Measurements from ENCODE around the gene EPS8L1. TPM values are rescaled to one million over a fixed set of nuclear protein-coding genes. Genes with fewer than 3 reads are reported as not detected.

Gene EPS8L1
- polyA plus RNA-seq, 1 donor (not counting 4 experiments of a cell fraction or from before 2014, with no cell fraction given) = 26.0 TPM

DNA sequence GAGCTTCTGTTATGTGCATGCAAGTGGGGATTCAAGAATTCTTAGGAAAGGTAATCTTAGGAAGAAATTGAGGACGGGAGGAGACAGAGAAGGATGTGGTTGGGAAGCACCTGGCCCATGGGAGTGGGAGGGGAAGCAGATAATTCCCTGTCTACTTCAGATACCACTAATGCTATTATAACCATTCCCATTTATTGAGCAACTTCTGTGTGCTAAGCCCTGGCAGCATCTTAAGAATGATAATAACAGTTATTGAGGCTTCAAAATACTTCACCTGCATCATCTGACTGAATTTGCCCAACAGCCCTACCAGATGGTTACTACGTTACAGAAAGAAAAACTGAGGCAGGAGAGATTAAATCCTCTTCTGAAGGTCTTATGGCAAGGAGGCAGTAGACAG, 1.4 kb downstream of the EPS8L1 start:
- H3K4me1 ChIP-seq (ENCODE audit: control insufficient read depth, extremely low read depth, insufficient read depth, low read length) = peaks cover 20% of the 10 kb centered on the region
- dilution Hi-C loops (cut with MboI; ENCODE audit: extremely low pct_ligation_motif_present, low sequenced_read_pairs) = no loop called here
- H3K36me3 ChIP-seq (ENCODE audit: control insufficient read depth in 2 of 2, extremely low read depth in 1 of 2, insufficient read depth in 2 of 2, low read length in 2 of 2) = peaks cover 0 to 4% of the 10 kb centered on the region in 2 experiments
- H3K9me1 ChIP-seq (ENCODE audit: control insufficient read depth, extremely low read depth, insufficient read depth, low read length) = no peaks in the 10 kb centered on the region
- TF ChIP-seq EZH2 (IDR thresholded peaks at IDR 0.05; ENCODE audit: low read length) = no peak
- TF ChIP-seq, protein P1, sequence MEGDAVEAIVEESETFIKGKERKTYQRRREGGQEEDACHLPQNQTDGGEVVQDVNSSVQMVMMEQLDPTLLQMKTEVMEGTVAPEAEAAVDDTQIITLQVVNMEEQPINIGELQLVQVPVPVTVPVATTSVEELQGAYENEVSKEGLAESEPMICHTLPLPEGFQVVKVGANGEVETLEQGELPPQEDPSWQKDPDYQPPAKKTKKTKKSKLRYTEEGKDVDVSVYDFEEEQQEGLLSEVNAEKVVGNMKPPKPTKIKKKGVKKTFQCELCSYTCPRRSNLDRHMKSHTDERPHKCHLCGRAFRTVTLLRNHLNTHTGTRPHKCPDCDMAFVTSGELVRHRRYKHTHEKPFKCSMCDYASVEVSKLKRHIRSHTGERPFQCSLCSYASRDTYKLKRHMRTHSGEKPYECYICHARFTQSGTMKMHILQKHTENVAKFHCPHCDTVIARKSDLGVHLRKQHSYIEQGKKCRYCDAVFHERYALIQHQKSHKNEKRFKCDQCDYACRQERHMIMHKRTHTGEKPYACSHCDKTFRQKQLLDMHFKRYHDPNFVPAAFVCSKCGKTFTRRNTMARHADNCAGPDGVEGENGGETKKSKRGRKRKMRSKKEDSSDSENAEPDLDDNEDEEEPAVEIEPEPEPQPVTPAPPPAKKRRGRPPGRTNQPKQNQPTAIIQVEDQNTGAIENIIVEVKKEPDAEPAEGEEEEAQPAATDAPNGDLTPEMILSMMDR (optimal IDR thresholded peaks at IDR 0.05 in 1 of 3, IDR thresholded peaks at IDR 0.05 in 1 of 3, conservative IDR thresholded peaks at IDR 0.05 in 1 of 3; ENCODE audit: extremely low read depth in 1 of 3, insufficient read depth in 2 of 3, low read length in 3 of 3) = no peak
- no peak overlapping the region for H3K4me2 ChIP-seq (ENCODE audit: control insufficient read depth, extremely low read depth, insufficient read depth, low read depth, low read length)
- no peak overlapping the region for H3K9ac ChIP-seq (ENCODE audit: control insufficient read depth, extremely low read depth, insufficient read depth, low read length)
- no peak for DNase-seq (ENCODE audit: low read depth, low spot score)
- no peaks in the 10 kb centered on the region for H4K20me1 ChIP-seq (ENCODE audit: control insufficient read depth, extremely low read depth, insufficient read depth, low read length)
- no peak overlapping the region for H3K27ac ChIP-seq (ENCODE audit: control insufficient read depth, insufficient read depth, low read length)
- FAIRE-seq = no peak
- H3K27me3 ChIP-seq (ENCODE audit: control insufficient read depth, extremely low read depth, insufficient read depth, low read length) = peaks cover 6% of the 10 kb centered on the region
- no peaks in the 10 kb centered on the region for H3K79me2 ChIP-seq (ENCODE audit: control insufficient read depth, insufficient read depth, low read length)
- H3K9me3 ChIP-seq (ENCODE audit: control insufficient read depth, low read depth, low read length) = no peaks in the 10 kb centered on the region
- H2AFZ ChIP-seq (ENCODE audit: control insufficient read depth, low read length) = no peak overlapping the region
- H3K4me3 ChIP-seq (ENCODE audit: control insufficient read depth in 2 of 3, extremely low read depth in 1 of 3, insufficient read depth in 2 of 3, low read depth in 1 of 3, low read length in 3 of 3) = no peak overlapping the region

DNA sequence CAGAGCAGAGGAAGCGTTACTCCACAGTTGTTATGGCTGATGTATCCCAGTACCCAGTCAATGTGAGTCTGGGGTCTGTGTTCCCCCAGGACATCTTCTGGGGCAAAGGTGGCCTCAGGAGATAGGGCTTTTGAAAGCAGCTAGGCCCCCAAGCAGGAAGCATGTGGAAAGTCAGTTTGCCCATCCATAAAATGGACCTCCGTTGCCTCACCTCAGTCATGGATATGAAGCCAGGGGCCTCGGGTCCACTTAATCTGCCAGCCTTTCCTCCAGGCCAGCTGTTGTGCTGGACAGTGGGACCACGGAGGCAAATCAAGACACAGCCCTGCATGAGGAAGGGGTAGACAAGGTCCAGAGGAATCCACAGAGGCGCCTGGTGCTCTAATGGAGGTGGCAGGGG, 3.3 kb downstream of the EPS8L1 start:
- no peaks in the 10 kb centered on the region for H3K79me2 ChIP-seq (ENCODE audit: control insufficient read depth, insufficient read depth, low read length)
- DNase-seq (ENCODE audit: low read depth, low spot score) (no peak), FAIRE-seq (no peak)
- dilution Hi-C loops (cut with MboI; ENCODE audit: extremely low pct_ligation_motif_present, low sequenced_read_pairs) = no loop called here
- TF ChIP-seq, protein P1 (optimal IDR thresholded peaks at IDR 0.05 in 1 of 3, IDR thresholded peaks at IDR 0.05 in 1 of 3, conservative IDR thresholded peaks at IDR 0.05 in 1 of 3; ENCODE audit: extremely low read depth in 1 of 3, insufficient read depth in 2 of 3, low read length in 3 of 3) = no peak
- no peak for TF ChIP-seq EZH2 (IDR thresholded peaks at IDR 0.05; ENCODE audit: low read length)
- no peaks in the 10 kb centered on the region for H3K9me1 ChIP-seq (ENCODE audit: control insufficient read depth, extremely low read depth, insufficient read depth, low read length)
- no peak overlapping the region for H3K4me2 ChIP-seq (ENCODE audit: control insufficient read depth, extremely low read depth, insufficient read depth, low read depth, low read length)
- peaks cover 20% of the 10 kb centered on the region for H3K4me1 ChIP-seq (ENCODE audit: control insufficient read depth, extremely low read depth, insufficient read depth, low read length)
- H3K9ac ChIP-seq (ENCODE audit: control insufficient read depth, extremely low read depth, insufficient read depth, low read length) = no peak overlapping the region
- H2AFZ ChIP-seq (ENCODE audit: control insufficient read depth, low read length) = no peak overlapping the region
- H3K27ac ChIP-seq (ENCODE audit: control insufficient read depth, insufficient read depth, low read length) = no peak overlapping the region
- H3K27me3 ChIP-seq (ENCODE audit: control insufficient read depth, extremely low read depth, insufficient read depth, low read length) = peaks cover 17% of the 10 kb centered on the region
- H3K4me3 ChIP-seq (ENCODE audit: control insufficient read depth in 2 of 3, extremely low read depth in 1 of 3, insufficient read depth in 2 of 3, low read depth in 1 of 3, low read length in 3 of 3) = no peak overlapping the region
- H4K20me1 ChIP-seq (ENCODE audit: control insufficient read depth, extremely low read depth, insufficient read depth, low read length) = no peaks in the 10 kb centered on the region
- peaks cover 0 to 6% of the 10 kb centered on the region in 2 experiments for H3K36me3 ChIP-seq (ENCODE audit: control insufficient read depth in 2 of 2, extremely low read depth in 1 of 2, insufficient read depth in 2 of 2, low read length in 2 of 2)
- no peaks in the 10 kb centered on the region for H3K9me3 ChIP-seq (ENCODE audit: control insufficient read depth, low read depth, low read length)

Data from keratinocyte (primary cell).